Endothelial cell of umbilical vein (primary cell): Measurements from ENCODE around the gene RTL5. TPM values are rescaled to one million over a fixed set of nuclear protein-coding genes. Genes with fewer than 3 reads are reported as not detected.

Experiments used
- BruUV-seq: library from RNA; stranded (reverse); fragments of 400-500 nt; replicated peaks from 2 replicates; lab custom pipeline; 2021; lab: Mats Ljungman, UMichigan
- CTCF ChIA-PET: fragments of 300-600, 350-600 bp; sonication (Branson Sonifier 250); formaldehyde crosslinking; loops from one replicate; lab custom pipeline; 2021; ENCODE audit warnings: antibody characterized with exemption, inconsistent platforms; lab: Charles Lee
- POLR2A ChIA-PET: fragments of 300-600, 350-600 bp; sonication (Branson Sonifier 250); formaldehyde crosslinking; loops from one replicate; lab custom pipeline; 2021; ENCODE audit warnings: antibody characterized with exemption, inconsistent platforms; lab: Charles Lee
- DNase-seq: peaks from one replicate; pipeline ENCODE4 v3.0.0-alpha.2; 2011; ENCODE audit warnings: low read depth, low spot score
- FAIRE-seq: peaks from 2 replicates; lab custom pipeline; 2011; peaks lifted over from hg19 to GRCh38; lab: Jason Lieb, UNC
- H2AFZ ChIP-seq: 2 replicates; pipeline ENCODE4 v1.6.0; 2012; ENCODE audit warnings: low read depth, low read length, control low read depth, inconsistent platforms
- H3K27ac ChIP-seq: 2 replicates; pipeline ENCODE4 v1.5.1; 2011; ENCODE audit warnings: low read depth, mild to moderate bottlenecking, control low read depth, low read length, moderate library complexity; ENCODE audit not compliant: insufficient read depth
- H3K27me3 ChIP-seq, 2 experiments: 2 replicates each; pipeline versions ENCODE4 v1.6.0 to v1.6.1; 2011; ENCODE audit warnings: low read length in 2 of 2, mixed read lengths in 1 of 2; ENCODE audit not compliant: control insufficient read depth in 2 of 2, insufficient read depth in 2 of 2
- H3K36me3 ChIP-seq, 2 experiments: 2 replicates in 1 of 2; 3 replicates in 1 of 2; pipeline ENCODE4 v1.5.1; 2011; ENCODE audit warnings: low read length in 2 of 2, mild to moderate bottlenecking in 1 of 2, moderate library complexity in 1 of 2; ENCODE audit not compliant: control insufficient read depth in 2 of 2, insufficient read depth in 2 of 2; ENCODE audit errors: extremely low read depth in 1 of 2
- H3K4me1 ChIP-seq: 3 replicates; pipeline ENCODE4 v1.5.1; 2011; ENCODE audit warnings: mild to moderate bottlenecking, low read length; ENCODE audit not compliant: control insufficient read depth, insufficient read depth; ENCODE audit errors: extremely low read depth
- H3K4me2 ChIP-seq: 2 replicates; pipeline ENCODE4 v1.6.1; 2011; ENCODE audit warnings: low read length, control low read depth, mixed read lengths; ENCODE audit not compliant: insufficient read depth
- H3K4me3 ChIP-seq, 3 experiments: fragments of 200-600 bp in 1 of 3; sonication (generic), shearing (Covaris generic) in 1 of 3; replicated peaks in 1 of 3; 2 replicates each; pipeline ENCODE4 v1.5.1; 2011 to 2016; ENCODE audit warnings: control low read depth in 3 of 3, low read length in 3 of 3, mild to moderate bottlenecking in 2 of 3, inconsistent platforms in 1 of 3, low read depth in 1 of 3, moderate library complexity in 1 of 3; ENCODE audit not compliant: insufficient read depth in 1 of 3
- H3K79me2 ChIP-seq: 2 replicates; pipeline ENCODE4 v1.6.0; 2012; ENCODE audit warnings: low read length, inconsistent platforms; ENCODE audit not compliant: control insufficient read depth, insufficient read depth
- H3K9ac ChIP-seq: replicated peaks from 2 replicates; pipeline ENCODE3; 2011; ENCODE audit warnings: low read length, control low read depth; ENCODE audit not compliant: insufficient read depth; ENCODE audit errors: extremely low read depth
- H3K9me1 ChIP-seq: replicated peaks from 3 replicates; pipeline ENCODE4 v1.6.0; 2011; ENCODE audit warnings: mild to moderate bottlenecking, low read length; ENCODE audit not compliant: control insufficient read depth, insufficient read depth; ENCODE audit errors: extremely low read depth
- H3K9me3 ChIP-seq: replicated peaks from 2 replicates; pipeline ENCODE4 v1.5.1; 2012; ENCODE audit warnings: low read length, inconsistent platforms; ENCODE audit not compliant: control insufficient read depth, insufficient read depth
- H4K20me1 ChIP-seq: replicated peaks from 2 replicates; pipeline ENCODE3; 2011; ENCODE audit warnings: mild to moderate bottlenecking, low read length; ENCODE audit not compliant: control insufficient read depth, insufficient read depth; ENCODE audit errors: extremely low read depth
- FOS ChIP-seq: IDR thresholded peaks from 2 replicates; pipeline ENCODE4 v1.6.1; 2011; ENCODE audit warnings: mild to moderate bottlenecking, low read length, moderate library complexity, borderline replicate concordance; ENCODE audit not compliant: insufficient read depth
- GATA2 ChIP-seq: IDR thresholded peaks from 2 replicates; pipeline ENCODE4 v1.7.0; 2011; ENCODE audit warnings: low read depth, mild to moderate bottlenecking, moderate library complexity, mixed read lengths, low read length; ENCODE audit not compliant: insufficient read length, insufficient read depth
- JUN ChIP-seq: IDR thresholded peaks from 2 replicates; pipeline ENCODE4 v1.6.1; 2011; ENCODE audit warnings: borderline replicate concordance, low read depth; ENCODE audit not compliant: insufficient read length, insufficient read depth
- MYC ChIP-seq: IDR thresholded peaks from one replicate; pipeline ENCODE4 v1.6.1; 2011; ENCODE audit warnings: mild to moderate bottlenecking, low read depth, low read length
- POLR2A ChIP-seq: IDR thresholded peaks from 2 replicates; pipeline ENCODE4 v1.6.1; 2012; ENCODE audit warnings: low read depth, mild to moderate bottlenecking, control low read depth, low read length
- POLR2AphosphoS5 ChIP-seq: IDR thresholded peaks from 2 replicates; pipeline ENCODE4 v1.6.1; 2012; ENCODE audit warnings: low read depth, mild to moderate bottlenecking, control low read depth, low read length, moderate library complexity; ENCODE audit not compliant: insufficient read depth
- dilution Hi-C: fragments of 300-500 bp; cut with MboI; formaldehyde crosslinking; loops from one replicate; pipeline ENCODE4 v1.15.0; 2019; ENCODE audit warnings: low sequenced_read_pairs; ENCODE audit not compliant: extremely low pct_ligation_motif_present
- intact Hi-C: fragments of 100-400 bp; cut with micrococcal nuclease; formaldehyde crosslinking; loops from one replicate; pipeline ENCODE4 v1.10.0; 2022
- polyA plus RNA-seq, 4 experiments: library from polyadenylated mRNA; depleted of rRNA in 3 of 4; stranded (reverse) in 3 of 4; unstranded in 1 of 4; fragments of >200 nt; gene quantifications; 2 replicates each; pipeline versions ENCODE4 v1.2.1 to v1.2.3, GENCODE V29; 2011 to 2012; ENCODE audit warnings: missing spikeins in 1 of 4
- total RNA-seq: library from RNA; stranded (reverse); gene quantifications from 2 replicates; pipeline ENCODE4 v1.2.3, GENCODE V29; 2021
- TF ChIP-seq, protein P1 (sequence below): IDR thresholded peaks from 2 replicates; pipeline ENCODE4 v1.6.1; 2011; ENCODE audit not compliant: insufficient read depth, insufficient read length
- TF ChIP-seq, protein P2 (sequence below), 2 donors: IDR thresholded peaks; 1 replicate in 1 of 2; 2 replicates in 1 of 2; pipeline ENCODE4 v1.5.1; 2011; ENCODE audit warnings: low read length in 2 of 2, mild to moderate bottlenecking in 2 of 2, moderate library complexity in 2 of 2, control low read depth in 1 of 2, inconsistent platforms in 1 of 2, low read depth in 1 of 2; ENCODE audit not compliant: insufficient read depth in 1 of 2; ENCODE audit errors: extremely low read depth in 1 of 2

RTL5 gene
- total and polyA plus RNA-seq, 2 donors (not counting 3 experiments of a cell fraction or from before 2014, with no cell fraction given), result 1.0 to 1.7 TPM

DNA sequence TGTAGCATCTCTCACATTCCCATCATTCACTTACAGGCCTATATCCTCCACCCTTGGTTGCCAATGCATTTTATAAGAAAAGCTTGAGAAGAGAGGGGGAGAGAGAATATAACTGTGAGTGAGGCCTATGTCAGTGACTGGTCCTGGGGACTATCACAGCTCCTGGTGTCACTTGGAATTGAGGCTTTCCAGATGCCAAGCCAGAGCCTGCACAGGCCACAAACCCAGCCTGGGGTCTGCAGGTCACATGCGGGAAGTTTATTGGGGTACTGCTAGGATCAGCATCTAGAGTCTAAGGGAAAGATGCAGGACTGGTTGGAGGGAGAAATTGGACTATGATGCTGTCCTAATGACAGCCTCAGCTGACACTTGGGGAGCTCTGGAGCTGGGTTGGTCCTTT, 47.6 kb downstream of the RTL5 start:
- H3K9me3 ChIP-seq, result no peaks in the 10 kb centered on the region
- intact Hi-C loops, result no loop called here
- H3K4me3 ChIP-seq, result no peak overlapping the region
- FAIRE-seq (no peak), DNase-seq (no peak)
- no peak overlapping the region for H3K27ac ChIP-seq
- ChIA-PET CTCF (interaction anchor here (0.7 kb wide), 1 partner anchor 62 kb away, joined by 3 read pairs; no protein-coding TSS in a partner anchor), POLR2A (no interaction called here)
- H3K4me2 ChIP-seq, result no peak overlapping the region
- no peaks in the 10 kb centered on the region for H4K20me1 ChIP-seq
- no peak overlapping the region for H3K9ac ChIP-seq
- peaks cover 23% of the 10 kb centered on the region for H3K4me1 ChIP-seq
- no peak overlapping the region for H2AFZ ChIP-seq
- no TSS peak for BruUV-seq
- H3K27me3 ChIP-seq, result no peaks in the 10 kb centered on the region
- TF ChIP-seq, protein P1, sequence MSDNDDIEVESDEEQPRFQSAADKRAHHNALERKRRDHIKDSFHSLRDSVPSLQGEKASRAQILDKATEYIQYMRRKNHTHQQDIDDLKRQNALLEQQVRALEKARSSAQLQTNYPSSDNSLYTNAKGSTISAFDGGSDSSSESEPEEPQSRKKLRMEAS, result no peak
- TF ChIP-seq POLR2A (no peak), MYC (no peak), GATA2 (no peak), POLR2AphosphoS5 (no peak), FOS (no peak), JUN (no peak)
- TF ChIP-seq, protein P2, sequence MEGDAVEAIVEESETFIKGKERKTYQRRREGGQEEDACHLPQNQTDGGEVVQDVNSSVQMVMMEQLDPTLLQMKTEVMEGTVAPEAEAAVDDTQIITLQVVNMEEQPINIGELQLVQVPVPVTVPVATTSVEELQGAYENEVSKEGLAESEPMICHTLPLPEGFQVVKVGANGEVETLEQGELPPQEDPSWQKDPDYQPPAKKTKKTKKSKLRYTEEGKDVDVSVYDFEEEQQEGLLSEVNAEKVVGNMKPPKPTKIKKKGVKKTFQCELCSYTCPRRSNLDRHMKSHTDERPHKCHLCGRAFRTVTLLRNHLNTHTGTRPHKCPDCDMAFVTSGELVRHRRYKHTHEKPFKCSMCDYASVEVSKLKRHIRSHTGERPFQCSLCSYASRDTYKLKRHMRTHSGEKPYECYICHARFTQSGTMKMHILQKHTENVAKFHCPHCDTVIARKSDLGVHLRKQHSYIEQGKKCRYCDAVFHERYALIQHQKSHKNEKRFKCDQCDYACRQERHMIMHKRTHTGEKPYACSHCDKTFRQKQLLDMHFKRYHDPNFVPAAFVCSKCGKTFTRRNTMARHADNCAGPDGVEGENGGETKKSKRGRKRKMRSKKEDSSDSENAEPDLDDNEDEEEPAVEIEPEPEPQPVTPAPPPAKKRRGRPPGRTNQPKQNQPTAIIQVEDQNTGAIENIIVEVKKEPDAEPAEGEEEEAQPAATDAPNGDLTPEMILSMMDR (IDR thresholded peaks at IDR 0.05; ENCODE audit: extremely low read depth in 1 of 2, insufficient read depth in 1 of 2, low read depth in 1 of 2, low read length in 2 of 2), result no peak
- H3K36me3 ChIP-seq, result no peaks in the 10 kb centered on the region
- H3K79me2 ChIP-seq, result peaks cover 78% of the 10 kb centered on the region
- H3K9me1 ChIP-seq, result no peaks in the 10 kb centered on the region
- dilution Hi-C loops, result no loop called here
